HepG2 (cell line): ENCODE results near the gene TPTE2. TPM values are rescaled to one million over a fixed set of nuclear protein-coding genes. Genes with fewer than 3 reads are reported as not detected.

ENCODE experiments used
- ADNP ChIP-seq: sonication (generic); formaldehyde crosslinking; IDR thresholded peaks from 2 replicates; pipeline ENCODE4 v1.4.0; 2020; ENCODE audit warnings: missing genetic modification reagents
- AKAP8 ChIP-seq: sonication (generic); formaldehyde crosslinking; IDR thresholded peaks from 2 replicates; pipeline ENCODE4 v1.5.1; 2020; ENCODE audit warnings: mild to moderate bottlenecking, missing genetic modification reagents
- EZH2 ChIP-seq: conservative IDR thresholded peaks from 2 replicates; pipeline ENCODE4 v1.6.1; 2012; ENCODE audit warnings: mild to moderate bottlenecking, low read depth, low read length, moderate library complexity
- GTF3A ChIP-seq: sonication (generic); formaldehyde crosslinking; conservative IDR thresholded peaks from 2 replicates; pipeline ENCODE4 v1.4.0; 2020; ENCODE audit warnings: mild to moderate bottlenecking, missing genetic modification reagents
- MIER2 ChIP-seq: IDR thresholded peaks from 2 replicates; pipeline ENCODE4 v1.6.1; 2016; ENCODE audit warnings: missing biosample characterization, missing genetic modification reagents
- NFIB ChIP-seq: sonication (generic); formaldehyde crosslinking; IDR thresholded peaks from 2 replicates; pipeline ENCODE4 v1.9.0; 2021; ENCODE audit warnings: missing genetic modification reagents, mild to moderate bottlenecking, borderline replicate concordance
- RERE ChIP-seq: IDR thresholded peaks from 2 replicates; pipeline ENCODE4 v1.6.1; 2016; ENCODE audit warnings: low read depth, missing genetic modification reagents, missing compliant biosample characterization
- SPEN ChIP-seq: sonication (generic); formaldehyde crosslinking; IDR thresholded peaks from 2 replicates; pipeline ENCODE4 v1.5.1; 2020; ENCODE audit warnings: low read depth, mild to moderate bottlenecking, missing genetic modification reagents
- TBL1XR1 ChIP-seq: fragments of 150-350 bp; IDR thresholded peaks from 2 replicates; pipeline ENCODE4 v1.6.1; 2014; ENCODE audit warnings: borderline replicate concordance, low read length; ENCODE audit not compliant: partially characterized antibody
- THRA ChIP-seq: sonication (generic); formaldehyde crosslinking; IDR thresholded peaks from 2 replicates; pipeline ENCODE4 v1.4.0; 2020; ENCODE audit warnings: missing genetic modification reagents, borderline replicate concordance
- TRIM22 ChIP-seq: fragments of 450-650 bp; IDR thresholded peaks from 2 replicates; pipeline ENCODE4 v1.6.1; 2017
- YEATS4 ChIP-seq: sonication (generic); formaldehyde crosslinking; IDR thresholded peaks from 2 replicates; pipeline ENCODE4 v1.4.0; 2020; ENCODE audit warnings: missing genetic modification reagents, borderline replicate concordance
- ZBTB8A ChIP-seq: sonication (generic); formaldehyde crosslinking; IDR thresholded peaks from 2 replicates; pipeline ENCODE4 v1.4.0; 2020; ENCODE audit warnings: mild to moderate bottlenecking, low read depth, missing genetic modification reagents, borderline replicate concordance
- ZFP36 ChIP-seq: fragments of 150-350 bp; IDR thresholded peaks from 2 replicates; pipeline ENCODE4 v1.6.1; 2018; ENCODE audit warnings: borderline replicate concordance, low read length, low read depth; ENCODE audit not compliant: partially characterized antibody
- ZNF362 ChIP-seq: sonication (generic); formaldehyde crosslinking; IDR thresholded peaks from 2 replicates; pipeline ENCODE4 v1.4.0; 2020; ENCODE audit warnings: missing genetic modification reagents, mild to moderate bottlenecking, borderline replicate concordance
- ZNF740 ChIP-seq: sonication (generic); formaldehyde crosslinking; IDR thresholded peaks from 2 replicates; pipeline ENCODE4 v1.4.0; 2020; ENCODE audit warnings: missing genetic modification reagents
- ZNF83 ChIP-seq: sonication (generic); formaldehyde crosslinking; IDR thresholded peaks from 2 replicates; pipeline ENCODE4 v1.4.0; 2020; ENCODE audit warnings: missing genetic modification reagents, mild to moderate bottlenecking, borderline replicate concordance
- ZNF850 ChIP-seq: sonication (generic); formaldehyde crosslinking; conservative IDR thresholded peaks from 2 replicates; pipeline ENCODE4 v1.9.0; 2021; ENCODE audit warnings: mild to moderate bottlenecking, missing genetic modification reagents
- polyA plus RNA-seq, 8 experiments: library from polyadenylated mRNA; depleted of rRNA in 3 of 8; stranded (reverse) in 7 of 8; unstranded in 1 of 8; fragments of >200 nt; fragmentation: Illumina TruSeq in 4 of 8; extraction: Trizol in 4 of 8; gene quantifications; 2 replicates each; pipeline versions ENCODE4 v1.2.1 to v1.2.3, GENCODE V29; 2011 to 2016; ENCODE audit warnings: low read depth in 4 of 8, missing spikeins in 1 of 8, mixed read lengths in 1 of 8; ENCODE audit not compliant: insufficient read depth in 1 of 8
- total RNA-seq, 5 experiments: library from RNA; depleted of rRNA; stranded (reverse); fragments of >200 nt; fragmentation: Illumina TruSeq; extraction: Trizol; gene quantifications; 2 replicates each; pipeline ENCODE4 v1.2.3, GENCODE V29; 2016; ENCODE audit warnings: low read depth in 1 of 5

The TPTE2 gene
- total and polyA plus RNA-seq, 2 of the 13 experiments (the other 11 are each of a cell fraction or from before 2014, with no cell fraction given), result 0.07 TPM; not detected in 1

GRCh38 chr13:19601749-19602725 is 40.7 kb upstream of the TPTE2 start (continued):
- TF ChIP-seq TBL1XR1, result no peak
- peak; percentile 30; the same call in 1 of the 2 replicates for TF ChIP-seq ZNF362 (CRISPR knock-in tag)
- TF ChIP-seq MIER2, result no peak
- no peak for TF ChIP-seq ADNP (CRISPR knock-in tag)
- no peak for TF ChIP-seq RERE (CRISPR knock-in tag)
- TF ChIP-seq GTF3A (CRISPR knock-in tag), result no peak
- no peak for TF ChIP-seq AKAP8
- TF ChIP-seq ZFP36, result no peak
- no peak for TF ChIP-seq ZNF740
- TF ChIP-seq NFIB, result no peak
- no peak for TF ChIP-seq EZH2
- 0 out of 2 replicates have a peak, but pooled peaks have one; percentile 9 for TF ChIP-seq THRA (CRISPR knock-in tag)
- peak; percentile 72; the same call in 1 of the 2 replicates for TF ChIP-seq SPEN
- no peak for TF ChIP-seq TRIM22
- 0 out of 2 replicates have a peak, but pooled peaks have one; percentile 44 for TF ChIP-seq ZNF850 (CRISPR knock-in tag)
- TF ChIP-seq ZNF83 (CRISPR knock-in tag), result no peak
- TF ChIP-seq ZBTB8A (CRISPR knock-in tag), result no peak; the same call in 1 of the 2 replicates
- TF ChIP-seq YEATS4 (CRISPR knock-in tag), result peak; percentile 85
